GM20000 (cell line): ENCODE measurements around the gene CSMD2.
"Not testable (repeated sequence)": the region's sequence is repeated elsewhere in the genome, so short reads cannot be mapped to it uniquely, and the experiment has no call there.

Experiments
- DNase-seq: peaks from one replicate; pipeline ENCODE4 v3.0.0; 2012; ENCODE audit warnings: low spot score
- TF ChIP-seq, protein P1 (sequence below): IDR thresholded peaks from 2 replicates; pipeline ENCODE4 v1.5.1; 2012; ENCODE audit warnings: mild to moderate bottlenecking, control low read depth; ENCODE audit errors: extremely low read depth, missing control alignments

Gene CSMD2

DNA sequence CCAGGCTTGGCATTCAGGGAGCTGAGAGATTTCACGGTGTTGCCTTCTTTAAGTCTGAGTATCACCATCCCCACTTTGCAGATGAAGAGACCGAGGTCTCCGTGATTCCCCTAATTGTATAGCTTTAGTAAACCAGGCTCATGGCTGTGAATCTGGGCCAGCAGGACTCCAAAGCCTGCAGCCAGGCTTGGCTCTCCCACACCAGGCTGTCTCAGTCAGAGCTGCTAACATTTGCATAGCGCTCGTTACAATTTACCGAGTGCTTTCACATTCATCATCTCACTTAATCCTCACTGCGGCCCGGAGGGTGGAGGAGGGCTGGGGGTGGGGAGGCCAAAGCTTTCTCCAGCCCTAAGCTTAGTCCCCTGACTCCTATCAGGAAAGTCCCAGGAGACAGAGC lies 23.4 kb upstream of the CSMD2 start:
- no peak for DNase-seq

DNA sequence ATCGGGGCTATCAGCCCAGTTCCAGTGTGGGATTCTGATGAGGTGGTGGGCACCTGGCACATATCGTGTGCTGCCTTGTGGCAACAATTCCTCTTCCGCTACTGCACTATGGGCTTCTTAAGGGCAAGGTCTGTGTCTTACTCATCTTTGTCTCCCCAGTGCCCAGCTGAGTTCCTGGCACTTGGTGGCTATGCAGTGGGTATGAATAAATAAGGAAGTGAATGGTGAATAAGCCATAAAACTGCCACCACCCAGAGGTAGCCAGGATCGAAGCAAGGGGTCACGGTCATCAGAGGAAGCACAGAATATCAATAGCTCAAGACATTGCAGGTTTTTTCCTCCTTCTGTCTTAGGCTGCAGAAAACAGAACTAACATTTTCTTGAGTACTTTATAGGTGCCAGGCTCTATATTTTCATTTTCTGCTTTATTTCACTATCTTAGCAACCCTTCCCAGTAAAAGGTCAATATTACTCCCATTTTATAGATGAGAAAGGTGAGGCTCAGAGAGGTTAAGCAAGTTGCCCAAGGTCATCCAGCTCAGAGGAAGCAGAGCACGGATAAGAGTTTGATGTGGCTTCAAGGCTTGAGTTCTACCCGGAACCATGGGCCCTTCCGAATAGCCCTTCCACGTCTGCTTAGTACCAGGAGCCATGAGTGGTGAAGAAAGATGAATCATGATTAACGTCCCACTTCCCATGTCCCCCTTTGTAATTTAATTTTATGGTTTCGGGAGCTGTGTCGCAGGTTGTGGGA lies 21.9 kb upstream of the CSMD2 start:
- TF ChIP-seq, protein P1, sequence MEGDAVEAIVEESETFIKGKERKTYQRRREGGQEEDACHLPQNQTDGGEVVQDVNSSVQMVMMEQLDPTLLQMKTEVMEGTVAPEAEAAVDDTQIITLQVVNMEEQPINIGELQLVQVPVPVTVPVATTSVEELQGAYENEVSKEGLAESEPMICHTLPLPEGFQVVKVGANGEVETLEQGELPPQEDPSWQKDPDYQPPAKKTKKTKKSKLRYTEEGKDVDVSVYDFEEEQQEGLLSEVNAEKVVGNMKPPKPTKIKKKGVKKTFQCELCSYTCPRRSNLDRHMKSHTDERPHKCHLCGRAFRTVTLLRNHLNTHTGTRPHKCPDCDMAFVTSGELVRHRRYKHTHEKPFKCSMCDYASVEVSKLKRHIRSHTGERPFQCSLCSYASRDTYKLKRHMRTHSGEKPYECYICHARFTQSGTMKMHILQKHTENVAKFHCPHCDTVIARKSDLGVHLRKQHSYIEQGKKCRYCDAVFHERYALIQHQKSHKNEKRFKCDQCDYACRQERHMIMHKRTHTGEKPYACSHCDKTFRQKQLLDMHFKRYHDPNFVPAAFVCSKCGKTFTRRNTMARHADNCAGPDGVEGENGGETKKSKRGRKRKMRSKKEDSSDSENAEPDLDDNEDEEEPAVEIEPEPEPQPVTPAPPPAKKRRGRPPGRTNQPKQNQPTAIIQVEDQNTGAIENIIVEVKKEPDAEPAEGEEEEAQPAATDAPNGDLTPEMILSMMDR = no peak

More for the DNA sequence above, 23.4 kb upstream of the CSMD2 start:
- TF ChIP-seq, protein P1 = no peak

DNA sequence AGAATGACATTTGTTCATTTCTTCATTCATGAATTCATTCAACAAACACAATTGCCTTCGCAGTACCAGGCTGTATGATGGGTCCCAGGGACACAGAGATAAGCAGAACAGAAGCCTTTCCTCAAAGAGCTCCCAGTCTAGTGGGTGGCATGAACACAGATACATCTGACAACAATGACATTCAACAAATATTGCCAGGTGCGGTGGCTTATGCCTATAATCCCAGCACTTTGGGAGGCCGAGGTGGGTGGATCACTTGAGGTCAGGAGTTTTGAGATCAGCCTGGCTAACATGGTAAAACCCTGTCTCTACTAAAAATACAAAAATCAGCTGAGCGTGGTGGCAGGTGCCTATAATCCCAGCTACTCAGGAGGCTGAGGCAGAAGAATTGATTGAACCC lies 18.4 kb upstream of the CSMD2 start:
- DNase-seq = not testable (repeated sequence)

More for the DNA sequence above, 21.9 kb upstream of the CSMD2 start:
- no peak for DNase-seq

DNA sequence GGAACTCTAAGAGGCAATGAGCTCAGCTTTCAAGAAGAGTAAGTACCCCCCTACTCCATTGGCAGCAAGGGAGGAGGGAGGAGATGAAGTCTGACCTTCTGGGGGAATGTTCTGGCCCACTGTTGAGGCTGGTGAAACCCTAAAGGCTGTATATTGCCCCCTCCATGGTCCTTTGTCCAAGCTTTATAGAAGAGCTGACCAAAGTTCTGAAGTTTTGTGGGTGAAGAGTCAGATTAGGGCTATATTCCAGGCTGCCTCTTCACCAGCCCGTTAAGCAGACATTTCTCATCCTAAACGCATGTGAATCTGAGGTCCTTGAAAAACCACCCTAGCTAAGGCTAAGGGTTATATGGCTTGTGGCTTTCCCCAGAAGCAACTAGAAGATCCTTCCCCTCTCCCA lies 13.0 kb upstream of the CSMD2 start:
- TF ChIP-seq, protein P1 = no peak
- no peak for DNase-seq

- no peak for DNase-seq
Measured at GRCh38 chr1:34176830-34177603, 12.0 kb upstream of the CSMD2 start, which contains the start of gene C1orf94. Gene C1orf94 (plus strand): TSS chr1:34176907. CDS start chr1:34177790, 883 bp downstream.

DNA sequence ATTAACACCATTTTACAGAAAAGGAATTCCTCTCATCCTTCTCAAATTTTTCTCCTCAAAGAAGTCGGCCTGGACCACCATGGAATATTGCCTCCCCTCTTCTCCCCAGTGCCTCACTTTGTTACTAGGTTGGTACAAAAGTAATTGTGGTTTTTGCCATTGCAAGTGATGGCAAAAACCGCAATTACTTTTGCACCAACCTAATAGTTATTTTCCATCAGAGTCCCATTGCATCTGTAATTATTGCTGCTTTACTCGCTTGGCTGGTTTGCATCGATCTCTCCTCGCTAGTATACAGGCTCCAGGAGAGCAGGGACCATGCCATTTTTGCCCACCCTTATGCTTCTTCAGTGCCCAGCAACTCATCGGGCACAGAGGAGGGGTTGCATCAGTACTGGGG lies 10.7 kb upstream of the CSMD2 start:
- TF ChIP-seq, protein P1 = no peak
- no peak for DNase-seq

More at GRCh38 chr1:34176830-34177603, 12.0 kb upstream of the CSMD2 start, which contains the start of gene C1orf94:
- TF ChIP-seq, protein P1 = no peak

- TF ChIP-seq, protein P1 = no peak
- no peak for DNase-seq
Measured at GRCh38 chr1:34167389-34167788, 2.4 kb upstream of the CSMD2 start.
